ENCODE measurements around the gene FKBP6. TPM values are rescaled to one million over a fixed set of nuclear protein-coding genes. Genes with fewer than 3 reads are reported as not detected.

The FKBP6 gene
- total and polyA plus RNA-seq, 3 donors from 2014 or later, result 45.4 to 148 (median 60.9) TPM

GRCh38 chr7:73342645-73343044 is 14.7 kb downstream of the FKBP6 start:
- intact Hi-C loops (cut with DNase I; ENCODE audit: low total_unique reads), result loop anchor here (5.0 kb wide), 1 partner anchor 110 kb away; no protein-coding TSS in a partner anchor
- WGBS, 2 donors, result 51 to 58% methylated on average over 8 of the region's 8 CpGs
- DNase-seq, result peak; percentile 33
- H3K36me3 ChIP-seq (ENCODE audit: low read depth, missing control alignments), result no peaks in the 10 kb centered on the region
- H3K27me3 ChIP-seq, result no peaks in the 10 kb centered on the region
- H3K27ac ChIP-seq, result no peak overlapping the region
- H3K9me3 ChIP-seq, result no peaks in the 10 kb centered on the region
- H3K4me3 ChIP-seq, result no peak overlapping the region
- no peaks in the 10 kb centered on the region for H3K4me1 ChIP-seq
- TF ChIP-seq CTCF (IDR thresholded peaks at IDR 0.05), result peak in 2 of 3 experiments; percentile 45
- no peak for TF ChIP-seq POLR2A (IDR thresholded peaks at IDR 0.05)

DNA sequence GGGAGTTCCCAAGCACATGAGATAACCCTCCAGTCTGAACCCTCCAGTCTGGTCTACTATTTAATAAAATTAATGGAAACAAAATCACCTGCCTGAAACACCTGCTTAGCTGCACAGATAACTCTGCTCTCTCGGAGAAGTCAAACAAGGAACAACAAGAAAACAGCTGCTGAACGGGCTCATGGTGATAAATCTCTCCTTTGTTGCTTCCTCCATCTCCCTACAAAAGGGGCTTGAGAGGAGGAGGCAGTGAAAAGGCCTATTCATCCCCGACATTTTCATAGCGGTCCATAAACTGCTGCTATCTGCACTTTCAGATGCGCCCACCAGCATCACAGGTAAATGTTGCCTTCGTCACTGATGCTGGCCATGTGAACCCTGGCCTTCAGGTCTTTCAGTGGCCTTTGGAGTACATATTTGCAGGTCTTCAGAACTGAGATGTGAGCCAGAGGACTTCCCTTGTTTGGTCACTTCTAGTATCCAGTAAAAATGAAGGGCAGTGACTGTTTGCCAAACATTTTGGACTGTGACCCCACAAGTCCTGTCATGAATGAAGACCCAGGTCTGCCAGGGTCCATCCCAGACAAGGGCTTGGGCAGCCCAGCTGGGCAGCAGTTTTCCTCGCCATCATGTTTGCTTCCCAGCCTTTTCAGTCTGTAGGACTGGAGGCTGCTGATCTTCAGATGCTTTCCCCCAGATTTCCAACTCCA is 15.9 kb downstream of the FKBP6 start:
- intact Hi-C loops (cut with DNase I; ENCODE audit: low total_unique reads), result loop anchor here (5.0 kb wide), 1 partner anchor 108 kb away; no protein-coding TSS in a partner anchor
- 87 to 91% methylated on average over 7 of the region's 7 CpGs for WGBS, 2 donors
- Histone ChIP-seq H3K36me3 (ENCODE audit: low read depth, missing control alignments) (no peaks in the 10 kb centered on the region), H3K4me1 (no peaks in the 10 kb centered on the region), H3K9me3 (no peaks in the 10 kb centered on the region), H3K27ac (no peak overlapping the region), H3K27me3 (no peaks in the 10 kb centered on the region), H3K4me3 (no peak overlapping the region)
- no peak for DNase-seq
- no peak for TF ChIP-seq POLR2A (IDR thresholded peaks at IDR 0.05)
- TF ChIP-seq CTCF (IDR thresholded peaks at IDR 0.05), result no peak

DNA sequence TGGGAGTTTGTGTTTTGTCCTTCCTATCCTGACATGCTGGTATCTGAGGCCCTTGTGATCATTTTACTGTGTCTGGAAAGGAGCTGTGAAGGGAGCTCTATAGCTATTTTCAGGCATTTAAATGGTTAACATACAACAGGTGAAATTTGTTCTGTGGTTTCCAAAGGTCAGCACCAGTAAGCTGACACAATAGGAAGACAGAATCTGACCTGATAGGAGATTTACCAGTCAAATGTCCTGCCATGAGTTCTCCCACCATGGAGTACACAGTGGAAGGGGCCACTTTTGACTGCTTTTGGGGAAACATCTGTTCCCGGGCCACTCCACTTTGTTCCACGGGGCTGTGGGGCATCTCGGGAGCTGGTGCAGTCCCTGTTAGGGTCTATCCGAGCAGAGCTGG is 17.6 kb downstream of the FKBP6 start:
- TF ChIP-seq POLR2A (IDR thresholded peaks at IDR 0.05) (no peak), CTCF (IDR thresholded peaks at IDR 0.05) (no peak)
- Histone ChIP-seq H3K4me1 (no peaks in the 10 kb centered on the region), H3K27ac (no peak overlapping the region), H3K9me3 (no peaks in the 10 kb centered on the region), H3K4me3 (no peak overlapping the region), H3K36me3 (ENCODE audit: low read depth, missing control alignments) (no peaks in the 10 kb centered on the region), H3K27me3 (no peaks in the 10 kb centered on the region)
- DNase-seq, result no peak
- intact Hi-C loops (cut with DNase I; ENCODE audit: low total_unique reads), result no loop called here
- WGBS, 2 donors, result 74 to 77% methylated on average over 4 of the region's 4 CpGs

- intact Hi-C loops (cut with DNase I; ENCODE audit: low total_unique reads), result no loop called here
- Histone ChIP-seq H3K36me3 (ENCODE audit: low read depth, missing control alignments) (no peaks in the 10 kb centered on the region), H3K27me3 (no peaks in the 10 kb centered on the region), H3K4me3 (no peak overlapping the region), H3K9me3 (no peaks in the 10 kb centered on the region), H3K27ac (no peak overlapping the region), H3K4me1 (no peaks in the 10 kb centered on the region)
- DNase-seq, result no peak
- TF ChIP-seq POLR2A (IDR thresholded peaks at IDR 0.05), result no peak
- no peak for TF ChIP-seq CTCF (IDR thresholded peaks at IDR 0.05)
- 66 to 83% methylated on average over 8 of the region's 8 CpGs for WGBS, 2 donors
These were observed 18.0 kb downstream of the FKBP6 start for GRCh38 chr7:73345951-73346350.

DNA sequence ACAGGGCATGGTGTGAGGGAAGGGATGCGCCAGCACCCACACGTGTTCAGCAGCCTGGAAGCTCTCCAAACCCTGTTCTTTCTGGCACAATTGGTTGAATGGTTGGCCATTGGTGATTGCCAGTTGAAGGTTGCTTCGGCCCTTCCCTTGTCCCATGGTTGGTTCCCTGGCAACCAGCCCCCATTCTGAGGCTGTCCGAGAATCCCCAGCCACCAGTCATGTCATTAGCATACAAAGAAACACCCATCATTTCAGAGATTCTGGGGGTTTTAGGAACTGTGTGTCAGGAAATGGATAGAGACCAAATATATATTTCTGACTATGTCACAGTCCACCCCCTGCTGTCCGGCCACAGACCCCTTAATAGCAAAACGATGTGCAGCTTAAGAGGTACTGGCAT is 21.8 kb downstream of the FKBP6 start:
- no peak for TF ChIP-seq POLR2A (IDR thresholded peaks at IDR 0.05)
- no peak for TF ChIP-seq CTCF (IDR thresholded peaks at IDR 0.05)
- DNase-seq, result no peak
- intact Hi-C loops (cut with DNase I; ENCODE audit: low total_unique reads), result no loop called here
- Histone ChIP-seq H3K27me3 (no peaks in the 10 kb centered on the region), H3K4me1 (no peaks in the 10 kb centered on the region), H3K27ac (no peak overlapping the region), H3K9me3 (no peaks in the 10 kb centered on the region), H3K36me3 (ENCODE audit: low read depth, missing control alignments) (no peaks in the 10 kb centered on the region), H3K4me3 (no peak overlapping the region)
- WGBS, 2 donors, result 82 to 89% methylated on average over 6 of the region's 6 CpGs
